HG03108 (cell line): ENCODE measurements around the gene VMAC.

ENCODE experiments used
- ATAC-seq: cut with Tn5 transposase; IDR thresholded peaks from one replicate; pipeline ENCODE4 v1.9.1; 2021; ENCODE audit warnings: moderate library complexity; ENCODE audit not compliant: unreplicated experiment

The VMAC gene

GRCh38 chr19:5903624-5904351 is 884 bp upstream of the VMAC start, which contains the start of gene NDUFA11:
TSS of gene NDUFA11 (minus strand) at chr19:5903790. CDS start at chr19:5903708, 82 bp downstream.
- ATAC-seq = peak; percentile 27

GRCh38 chr19:5905114-5905778 is 574 bp downstream of the VMAC start:
- ATAC-seq = no peak

DNA sequence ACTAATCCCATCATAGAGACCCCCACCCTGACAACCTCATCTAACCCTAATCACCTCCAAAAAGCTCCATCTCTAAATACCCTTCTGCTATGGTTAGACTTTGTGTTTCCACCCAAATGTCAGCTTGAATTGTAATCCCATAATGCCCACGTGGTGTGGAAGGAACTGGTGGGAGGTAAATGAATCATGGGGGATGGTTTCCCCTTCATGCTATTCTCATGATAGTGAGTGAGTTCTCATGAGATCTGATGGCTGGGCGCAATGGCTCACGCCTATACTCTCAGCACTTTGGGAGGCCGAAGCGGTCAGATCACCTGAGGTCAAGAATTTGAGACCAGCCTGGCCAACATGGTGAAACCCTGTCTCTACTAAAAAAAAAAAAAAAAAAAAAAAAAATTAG is 2.6 kb downstream of the VMAC start:
- ATAC-seq = no peak

DNA sequence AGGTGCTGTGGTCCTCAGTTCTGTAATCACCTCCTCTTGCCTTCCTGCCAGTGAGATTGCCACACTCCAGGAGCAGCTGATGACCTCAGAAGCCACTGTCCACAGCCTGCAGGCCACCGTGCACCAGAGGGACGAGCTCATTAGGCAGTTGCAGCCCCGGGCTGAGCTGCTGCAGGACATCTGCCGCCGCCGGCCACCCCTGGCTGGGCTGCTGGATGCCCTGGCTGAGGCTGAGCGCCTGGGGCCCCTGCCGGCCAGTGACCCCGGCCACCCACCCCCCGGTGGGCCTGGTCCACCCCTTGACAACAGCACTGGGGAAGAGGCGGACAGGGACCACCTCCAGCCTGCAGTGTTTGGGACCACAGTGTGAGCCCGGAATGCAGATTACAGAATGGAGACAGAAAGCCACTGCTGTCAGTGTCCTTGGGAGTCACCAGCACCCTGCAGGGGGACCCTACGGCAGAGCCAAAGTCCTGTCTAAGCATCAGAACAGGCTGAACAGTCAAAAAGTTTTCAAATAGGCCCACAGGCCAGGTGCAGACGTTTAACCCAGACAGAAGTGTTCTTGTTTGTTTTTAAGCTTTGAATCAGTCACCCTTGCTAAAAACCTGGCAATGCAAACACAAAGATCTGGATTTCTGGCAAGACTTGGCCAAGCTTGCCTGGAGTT is 4.2 kb downstream of the VMAC start:
- no peak for ATAC-seq

- no peak for ATAC-seq
Measured at GRCh38 chr19:5910638-5910907, 5.9 kb downstream of the VMAC start.

- ATAC-seq = no peak
Measured at GRCh38 chr19:5911366-5911765, 6.7 kb downstream of the VMAC start.

GRCh38 chr19:5913739-5914357 is 9.2 kb downstream of the VMAC start, which contains the start of gene CAPS:
TSS of gene CAPS (plus strand) at chr19:5914254. CDS start at chr19:5914407, 153 bp downstream.
- no peak for ATAC-seq

DNA sequence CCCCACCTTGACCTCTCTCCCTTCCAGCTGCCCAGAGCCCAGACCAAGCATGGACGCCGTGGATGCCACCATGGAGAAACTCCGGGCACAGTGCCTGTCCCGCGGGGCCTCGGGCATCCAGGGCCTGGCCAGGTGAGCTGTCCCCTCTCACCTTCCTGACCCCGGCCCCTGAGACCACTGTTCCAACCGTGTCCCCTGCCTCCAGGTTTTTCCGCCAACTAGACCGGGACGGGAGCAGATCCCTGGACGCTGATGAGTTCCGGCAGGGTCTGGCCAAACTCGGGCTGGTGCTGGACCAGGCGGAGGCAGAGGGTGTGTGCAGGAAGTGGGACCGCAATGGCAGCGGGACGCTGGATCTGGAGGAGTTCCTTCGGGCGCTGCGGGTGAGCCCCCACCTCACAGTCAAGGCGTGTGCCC is 9.7 kb downstream of the VMAC start:
- ATAC-seq = no peak

- no peak for ATAC-seq
Measured at GRCh38 chr19:5914946-5915781, 10.5 kb downstream of the VMAC start.

- ATAC-seq = no peak
Measured at GRCh38 chr19:5915782-5916165, 11.1 kb downstream of the VMAC start.

DNA sequence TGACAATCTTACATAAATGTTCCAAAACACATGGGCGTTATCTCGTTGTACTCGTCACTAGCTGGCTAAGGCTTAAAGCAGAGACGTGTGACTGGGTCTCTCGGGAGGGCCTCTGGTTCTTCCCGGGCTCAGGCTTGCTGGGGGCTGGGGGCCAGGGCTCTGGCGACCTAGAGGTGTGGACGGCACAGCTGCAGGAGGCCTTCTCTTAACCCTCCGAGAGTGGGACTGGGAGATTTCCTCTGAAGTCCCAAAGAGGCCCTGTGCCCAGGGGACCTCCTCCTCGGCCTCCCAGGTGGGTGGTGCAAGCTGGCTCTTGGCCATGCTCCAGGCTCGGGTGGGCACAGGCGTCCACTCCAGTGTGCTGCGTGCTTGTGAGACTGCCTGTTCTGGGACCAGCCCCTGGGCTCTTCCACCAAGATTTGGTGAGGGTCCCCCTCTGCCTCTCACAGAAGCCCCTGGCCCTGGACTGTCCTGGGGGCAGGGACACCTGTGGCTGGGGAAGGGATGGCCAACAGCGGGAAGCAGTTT is 11.6 kb downstream of the VMAC start:
- ATAC-seq = no peak

- no peak for ATAC-seq
Measured at GRCh38 chr19:5917431-5918107, 12.9 kb downstream of the VMAC start.

DNA sequence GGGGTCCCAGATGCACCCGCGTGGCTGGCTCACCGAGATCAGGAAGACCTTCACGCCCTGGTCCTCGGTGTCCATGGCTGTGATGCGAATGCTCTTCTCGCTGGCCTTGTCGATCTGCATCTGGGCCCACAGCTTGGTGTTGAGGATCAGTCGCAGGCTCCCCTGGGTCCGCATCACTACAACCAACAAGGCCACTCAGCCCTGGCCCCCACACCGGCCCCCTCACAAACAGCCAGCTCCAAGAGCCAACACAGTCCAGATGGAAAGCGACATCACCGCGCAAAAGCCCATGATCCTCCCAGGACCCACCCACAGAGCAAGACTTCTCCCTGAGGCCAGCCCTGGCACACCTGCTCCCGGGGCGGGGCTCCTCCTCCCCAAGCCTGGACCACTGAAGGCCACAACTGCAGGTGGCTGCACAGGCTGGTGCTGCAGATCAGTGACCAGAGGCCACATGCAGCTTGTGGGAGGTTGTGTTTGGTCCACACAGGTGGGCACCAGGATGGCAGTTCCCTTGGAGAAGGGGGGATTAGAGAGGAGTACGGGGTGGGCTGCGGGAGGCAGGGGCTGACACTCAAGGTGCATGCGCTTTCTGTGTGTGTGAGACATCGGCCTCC is 13.9 kb downstream of the VMAC start:
- ATAC-seq = no peak

GRCh38 chr19:5921516-5922160 is 17.0 kb downstream of the VMAC start:
- ATAC-seq = no peak

- no peak for ATAC-seq
Measured at GRCh38 chr19:5922161-5922545, 17.5 kb downstream of the VMAC start.

DNA sequence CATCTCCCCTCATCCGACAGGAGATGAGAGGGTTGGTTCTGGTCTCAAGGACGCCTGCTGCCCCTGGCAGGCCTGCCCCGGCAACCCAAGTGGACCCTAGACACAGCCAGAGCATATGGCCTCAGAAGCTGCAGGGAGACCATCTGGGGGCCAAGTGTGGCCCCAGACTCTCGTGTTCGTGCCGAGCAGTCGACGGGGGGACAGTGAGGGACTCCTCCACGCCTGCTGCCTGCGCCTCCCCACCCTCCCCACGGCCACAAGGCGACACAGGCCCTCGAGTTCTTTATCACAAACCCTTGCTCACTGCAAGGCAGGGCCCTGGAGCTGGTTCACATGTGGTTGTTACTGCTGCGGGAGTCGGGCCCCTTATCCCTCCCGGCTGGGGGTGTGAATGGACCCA is 18.7 kb downstream of the VMAC start:
- no peak for ATAC-seq

- no peak for ATAC-seq
Measured at GRCh38 chr19:5925830-5926427, 21.3 kb downstream of the VMAC start.

GRCh38 chr19:5926641-5927440 is 22.2 kb downstream of the VMAC start:
- ATAC-seq = no peak
